Uterus (tissue), 2 donors: Measurements from ENCODE around the gene MBD5.

Source experiments
- POLR2A ChIP-seq, 2 donors: fragments of 450-650 bp; IDR thresholded peaks; one replicate each; pipeline ENCODE4 v1.6.1; 2016; ENCODE audit warnings: antibody characterized with exemption in 2 of 2, mild to moderate bottlenecking in 1 of 2, moderate library complexity in 1 of 2
- TF ChIP-seq, protein P1 (sequence below), 4 experiments: fragments of 200-600 bp in 2 of 4; fragments of 450-650 bp in 2 of 4; sonication (generic) in 2 of 4; IDR thresholded peaks; one replicate each; pipeline ENCODE4 v1.5.1; 2016 to 2019; ENCODE audit warnings: antibody characterized with exemption in 4 of 4, mild to moderate bottlenecking in 2 of 4, moderate library complexity in 1 of 4

DNA sequence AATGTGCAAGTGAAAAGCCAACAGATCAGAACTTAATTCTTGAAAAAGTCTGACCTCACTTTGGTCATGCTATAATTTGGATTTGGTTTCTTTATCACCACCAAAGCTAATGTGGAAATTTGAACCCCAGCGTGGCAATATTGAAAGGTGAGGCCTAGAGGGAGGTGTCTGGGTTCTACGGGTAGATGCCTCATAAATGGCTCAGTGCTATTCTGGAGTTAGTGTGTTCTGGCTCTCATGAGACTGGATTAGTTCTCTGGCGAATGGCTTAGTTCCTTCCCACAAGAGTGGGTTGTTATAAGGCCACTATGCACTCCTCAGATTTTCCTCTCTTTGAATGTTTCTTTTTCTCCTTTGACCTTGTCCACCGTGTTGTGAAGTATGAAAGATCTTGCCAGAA lies 22.7 kb upstream of the MBD5 start:
- TF ChIP-seq, protein P1, sequence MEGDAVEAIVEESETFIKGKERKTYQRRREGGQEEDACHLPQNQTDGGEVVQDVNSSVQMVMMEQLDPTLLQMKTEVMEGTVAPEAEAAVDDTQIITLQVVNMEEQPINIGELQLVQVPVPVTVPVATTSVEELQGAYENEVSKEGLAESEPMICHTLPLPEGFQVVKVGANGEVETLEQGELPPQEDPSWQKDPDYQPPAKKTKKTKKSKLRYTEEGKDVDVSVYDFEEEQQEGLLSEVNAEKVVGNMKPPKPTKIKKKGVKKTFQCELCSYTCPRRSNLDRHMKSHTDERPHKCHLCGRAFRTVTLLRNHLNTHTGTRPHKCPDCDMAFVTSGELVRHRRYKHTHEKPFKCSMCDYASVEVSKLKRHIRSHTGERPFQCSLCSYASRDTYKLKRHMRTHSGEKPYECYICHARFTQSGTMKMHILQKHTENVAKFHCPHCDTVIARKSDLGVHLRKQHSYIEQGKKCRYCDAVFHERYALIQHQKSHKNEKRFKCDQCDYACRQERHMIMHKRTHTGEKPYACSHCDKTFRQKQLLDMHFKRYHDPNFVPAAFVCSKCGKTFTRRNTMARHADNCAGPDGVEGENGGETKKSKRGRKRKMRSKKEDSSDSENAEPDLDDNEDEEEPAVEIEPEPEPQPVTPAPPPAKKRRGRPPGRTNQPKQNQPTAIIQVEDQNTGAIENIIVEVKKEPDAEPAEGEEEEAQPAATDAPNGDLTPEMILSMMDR (IDR thresholded peaks at IDR 0.05): no peak
- TF ChIP-seq POLR2A (IDR thresholded peaks at IDR 0.05): no peak
